Measurements from ENCODE around the gene RAB1B. TPM values are rescaled to one million over a fixed set of nuclear protein-coding genes. Genes with fewer than 3 reads are reported as not detected.
"Not testable (repeated sequence)": the region's sequence is repeated elsewhere in the genome, so short reads cannot be mapped to it uniquely, and the experiment has no call there.

RAB1B gene
- total and polyA plus RNA-seq, 2 experiments from 2014 or later: 17.3 to 103 TPM

DNA sequence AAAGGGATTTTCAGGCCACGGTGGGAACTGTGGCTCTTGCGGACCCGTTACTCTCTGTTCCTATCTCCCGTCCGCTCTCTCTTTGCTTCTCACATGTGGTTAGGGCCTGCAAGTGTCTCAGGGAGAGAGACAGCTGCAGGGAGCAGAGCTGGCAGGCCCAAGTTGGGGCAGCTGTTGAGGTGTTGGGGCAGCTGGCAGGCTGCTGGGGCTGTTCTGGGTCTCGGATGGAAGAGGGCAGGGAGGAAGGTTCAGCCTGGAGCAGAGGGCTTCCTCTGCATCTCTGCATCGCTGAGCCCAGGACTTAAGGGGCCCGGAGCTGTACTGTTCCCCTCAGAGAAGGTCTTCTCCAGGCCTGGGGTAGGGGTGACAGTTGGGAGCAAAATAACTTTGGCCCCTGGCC is 7.0 kb downstream of the RAB1B start:
- DNase-seq (ENCODE audit: low read depth in 1 of 2, low spot score in 1 of 2): no peak
- peaks cover 13% of the 10 kb centered on the region for H3K27me3 ChIP-seq
- peaks cover 33% of the 10 kb centered on the region for H3K36me3 ChIP-seq
- no peaks in the 10 kb centered on the region for H3K9me3 ChIP-seq (ENCODE audit: low read depth)
- H3K4me3 ChIP-seq: no peak overlapping the region
- no peak overlapping the region for H3K27ac ChIP-seq
- no peak for TF ChIP-seq CTCF (IDR thresholded peaks at IDR 0.05; ENCODE audit: low read depth, low read length)
- H3K4me1 ChIP-seq (ENCODE audit: low read depth): no peaks in the 10 kb centered on the region

GRCh38 chr11:66275984-66276612 is 7.7 kb downstream of the RAB1B start:
- H3K27me3 ChIP-seq: peaks cover 13% of the 10 kb centered on the region

DNA sequence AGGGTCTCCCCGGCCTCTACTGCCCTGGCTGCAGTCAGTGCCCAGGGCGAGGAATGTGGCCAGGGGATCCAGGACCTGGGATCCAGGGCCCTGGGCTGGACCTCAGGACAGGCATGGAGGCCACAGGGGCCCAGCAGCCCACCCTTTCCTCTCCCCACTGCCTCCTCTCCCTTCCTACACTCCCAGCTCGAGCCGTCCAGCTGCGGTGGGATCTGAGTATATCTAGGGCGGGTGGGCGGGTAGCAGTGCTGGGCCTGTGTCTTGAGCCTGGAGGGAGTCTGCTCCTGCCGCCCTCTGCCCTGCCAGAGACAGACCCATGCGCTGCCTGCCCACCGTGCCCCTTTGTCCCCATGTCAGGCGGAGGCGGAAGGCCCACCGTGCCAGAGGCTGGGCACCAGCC is 8.2 kb downstream of the RAB1B start:
- not testable (repeated sequence) for DNase-seq (ENCODE audit: low read depth in 1 of 2, low spot score in 1 of 2); H3K4me3 ChIP-seq; H3K27ac ChIP-seq; H3K4me1 ChIP-seq (ENCODE audit: low read depth); H3K9me3 ChIP-seq (ENCODE audit: low read depth)
- H3K36me3 ChIP-seq: peaks cover 33% of the 10 kb centered on the region
- peaks cover 13% of the 10 kb centered on the region for H3K27me3 ChIP-seq

More at GRCh38 chr11:66275984-66276612, 7.7 kb downstream of the RAB1B start:
- TF ChIP-seq CTCF (IDR thresholded peaks at IDR 0.05; ENCODE audit: low read depth, low read length): no peak
- Histone ChIP-seq H3K36me3 (peaks cover 33% of the 10 kb centered on the region), H3K27ac (no peak overlapping the region), H3K9me3 (ENCODE audit: low read depth) (no peaks in the 10 kb centered on the region), H3K4me1 (ENCODE audit: low read depth) (no peaks in the 10 kb centered on the region), H3K4me3 (no peak overlapping the region)
- DNase-seq (ENCODE audit: low read depth in 1 of 2, low spot score in 1 of 2): no peak

DNA sequence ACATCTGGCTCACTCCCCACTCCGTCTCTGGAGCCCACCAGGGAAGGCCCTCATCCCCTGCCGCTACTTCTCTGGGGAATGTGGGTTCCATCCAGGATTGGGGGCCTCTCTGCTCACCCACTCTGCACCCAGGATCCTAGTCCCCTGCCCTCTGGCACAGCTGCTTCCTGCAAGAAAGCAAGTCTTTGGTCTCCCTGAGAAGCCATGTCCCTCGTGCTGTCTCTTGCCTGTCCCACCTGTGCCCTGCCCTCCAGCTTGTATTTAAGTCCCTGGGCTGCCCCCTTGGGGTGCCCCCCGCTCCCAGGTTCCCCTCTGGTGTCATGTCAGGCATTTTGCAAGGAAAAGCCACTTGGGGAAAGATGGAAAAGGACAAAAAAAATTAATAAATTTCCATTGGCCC is 8.6 kb downstream of the RAB1B start:
- Histone ChIP-seq H3K36me3 (peaks cover 30% of the 10 kb centered on the region), H3K27me3 (peaks cover 13% of the 10 kb centered on the region)
- H3K9me3 ChIP-seq (ENCODE audit: low read depth); DNase-seq (ENCODE audit: low read depth in 1 of 2, low spot score in 1 of 2); H3K27ac ChIP-seq; H3K4me1 ChIP-seq (ENCODE audit: low read depth); H3K4me3 ChIP-seq: not testable (repeated sequence)

DNA sequence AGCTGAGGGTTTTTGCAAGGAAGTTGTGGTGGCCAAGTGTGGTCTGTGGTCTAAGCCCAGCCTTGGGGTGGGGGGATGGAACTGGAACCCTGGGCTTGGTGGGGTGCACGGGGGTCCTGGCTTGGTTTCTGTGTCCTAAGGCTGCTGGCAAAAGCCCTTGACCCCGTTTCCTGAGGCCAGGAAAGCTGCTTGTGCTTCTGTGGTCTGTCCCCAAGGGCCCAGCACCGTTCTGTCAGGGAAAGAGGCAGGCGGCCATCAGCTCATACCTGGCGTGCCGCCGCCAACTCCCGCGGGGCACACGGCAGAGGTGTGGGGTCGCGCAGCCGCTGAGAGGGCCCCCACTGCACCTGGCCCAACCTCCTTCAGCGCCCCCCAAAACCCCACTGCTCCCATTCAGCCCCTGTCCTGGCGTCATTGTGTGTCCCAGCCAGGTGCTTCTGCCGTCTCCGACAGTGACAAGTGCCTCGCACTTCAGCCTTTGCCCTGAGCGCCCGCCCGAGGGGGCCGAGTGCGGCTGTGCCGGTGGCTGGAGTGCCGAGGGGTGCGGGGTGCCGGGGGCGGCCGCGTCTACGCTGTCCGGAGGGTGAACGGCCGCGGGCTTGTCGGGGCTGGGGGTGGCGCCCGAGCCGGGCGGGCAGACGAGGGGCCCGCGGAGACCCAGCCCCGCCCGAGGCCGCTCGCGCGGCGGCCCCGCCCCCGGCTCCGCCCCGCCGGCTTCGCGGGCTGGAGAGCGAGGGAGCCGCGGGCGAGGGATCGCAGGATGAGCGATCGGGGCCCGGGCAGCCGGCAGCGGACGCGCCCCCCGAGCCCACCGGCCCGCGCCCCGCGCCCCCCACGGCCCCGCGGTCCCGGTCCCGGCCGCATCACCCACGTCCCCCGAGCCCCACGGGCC is 9.3 kb downstream of the RAB1B start, which contains the start of gene CNIH2:
TSS of gene CNIH2 (plus strand) at position 705 of the 892 bp plus-strand sequence. CDS start 282 bp downstream, outside the sequence.
- H3K9me3 ChIP-seq (ENCODE audit: low read depth): no peaks in the 10 kb centered on the region
- peak within 1 kb of the TSS; percentile 41 for H3K4me3 ChIP-seq
- no peak for TF ChIP-seq CTCF (IDR thresholded peaks at IDR 0.05; ENCODE audit: low read depth, low read length)
- peak; percentile 16 to 67 for DNase-seq (ENCODE audit: low read depth in 1 of 2, low spot score in 1 of 2)
- peaks cover 13% of the 10 kb centered on the region for H3K27me3 ChIP-seq
- no peak within 1 kb of the TSS for H3K27ac ChIP-seq
- H3K4me1 ChIP-seq (ENCODE audit: low read depth): no peaks in the 10 kb centered on the region
- H3K36me3 ChIP-seq: peaks cover 24% of the 10 kb centered on the region

GRCh38 chr11:66278363-66279091 is 10.1 kb downstream of the RAB1B start:
- Histone ChIP-seq H3K27ac (no peak overlapping the region), H3K36me3 (peaks cover 16% of the 10 kb centered on the region), H3K4me3 (peak overlapping the region; percentile 27), H3K27me3 (peaks cover 13% of the 10 kb centered on the region), H3K4me1 (ENCODE audit: low read depth) (no peaks in the 10 kb centered on the region), H3K9me3 (ENCODE audit: low read depth) (no peaks in the 10 kb centered on the region)
- peak in 1 of 2 donors; percentile 30 for DNase-seq (ENCODE audit: low read depth in 1 of 2, low spot score in 1 of 2)
- no peak for TF ChIP-seq CTCF (IDR thresholded peaks at IDR 0.05; ENCODE audit: low read depth, low read length)

All from cardiac muscle cell (in vitro differentiated cells and primary cell).